Non-pigmented ciliary epithelial cell (primary cell): ENCODE measurements around the gene HOXD13.

ENCODE experiments used
- DNase-seq: peaks from one replicate; pipeline ENCODE4 v3.0.0-alpha.2; 2010; ENCODE audit warnings: low read depth

HOXD13 gene

DNA sequence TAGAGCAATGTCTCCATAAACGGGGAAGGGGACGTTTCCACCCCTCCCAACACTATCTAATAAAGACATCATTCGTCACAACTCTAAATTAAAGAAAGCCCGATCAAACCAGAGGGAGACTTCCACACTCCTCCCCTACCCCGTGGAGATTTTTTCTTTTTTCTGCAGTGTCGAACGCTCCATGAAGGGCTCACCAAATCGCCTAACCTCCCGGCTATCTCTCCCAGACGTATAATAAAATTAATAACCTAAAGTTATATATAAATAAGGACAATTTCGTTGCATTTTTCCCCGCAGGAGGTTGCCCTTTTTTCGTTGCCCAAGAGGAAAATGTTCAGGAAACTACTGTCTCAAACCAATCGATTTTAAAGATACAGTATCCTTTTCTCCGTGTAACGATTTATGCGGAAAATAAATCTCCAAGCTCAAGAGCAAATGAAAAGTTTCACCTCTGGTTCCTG, 11.1 kb upstream of the HOXD13 start:
- DNase-seq, result no peak

DNA sequence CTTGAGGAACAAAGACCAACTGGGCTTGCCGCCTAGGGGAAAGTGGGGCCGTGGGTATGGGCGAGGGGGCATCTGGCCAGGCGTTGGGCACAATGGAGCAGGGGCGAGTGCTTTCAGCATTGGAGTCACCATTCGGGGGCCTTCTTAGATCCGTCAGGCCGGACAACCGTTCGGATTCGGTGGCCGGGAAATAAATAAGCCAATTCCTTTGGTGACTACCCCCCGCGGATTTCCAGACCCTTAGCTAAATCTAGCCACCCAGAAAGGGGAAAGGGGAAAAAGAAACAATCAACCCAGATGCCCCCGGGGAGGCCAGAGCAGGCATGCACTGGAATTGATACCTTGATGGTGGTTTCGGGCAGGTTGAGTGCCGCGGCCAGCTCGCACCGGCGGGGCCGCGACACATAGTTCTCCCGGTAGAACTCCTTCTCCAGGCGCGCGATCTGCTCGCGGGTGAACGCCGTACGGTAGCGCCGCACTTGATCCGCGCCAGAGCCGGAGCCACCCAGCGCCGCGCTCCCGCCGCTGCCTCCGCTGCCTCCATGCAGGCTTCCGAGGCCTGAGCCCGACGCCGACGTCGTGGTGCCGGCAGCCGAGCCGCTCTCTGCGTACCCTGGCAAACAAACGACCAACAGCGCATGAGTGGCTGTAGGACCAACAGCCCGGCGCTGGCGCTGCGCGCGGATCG, 10.5 kb upstream of the HOXD13 start:
- no peak for DNase-seq

DNA sequence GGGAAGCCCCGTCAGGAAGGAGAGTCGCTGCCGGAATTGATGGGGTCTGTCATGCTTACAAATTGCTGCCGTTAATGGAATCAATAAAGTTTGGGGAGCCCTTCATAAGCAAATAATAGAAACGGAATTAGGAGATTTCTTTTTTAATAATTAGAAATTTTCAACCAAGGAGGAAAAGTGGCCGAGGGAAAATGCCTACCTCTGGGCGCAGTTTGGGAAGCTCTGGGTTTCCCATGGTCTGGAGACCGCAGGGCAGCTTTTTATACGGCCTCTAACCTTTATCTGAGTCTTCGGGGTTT, 10.0 kb upstream of the HOXD13 start:
- no peak for DNase-seq

DNA sequence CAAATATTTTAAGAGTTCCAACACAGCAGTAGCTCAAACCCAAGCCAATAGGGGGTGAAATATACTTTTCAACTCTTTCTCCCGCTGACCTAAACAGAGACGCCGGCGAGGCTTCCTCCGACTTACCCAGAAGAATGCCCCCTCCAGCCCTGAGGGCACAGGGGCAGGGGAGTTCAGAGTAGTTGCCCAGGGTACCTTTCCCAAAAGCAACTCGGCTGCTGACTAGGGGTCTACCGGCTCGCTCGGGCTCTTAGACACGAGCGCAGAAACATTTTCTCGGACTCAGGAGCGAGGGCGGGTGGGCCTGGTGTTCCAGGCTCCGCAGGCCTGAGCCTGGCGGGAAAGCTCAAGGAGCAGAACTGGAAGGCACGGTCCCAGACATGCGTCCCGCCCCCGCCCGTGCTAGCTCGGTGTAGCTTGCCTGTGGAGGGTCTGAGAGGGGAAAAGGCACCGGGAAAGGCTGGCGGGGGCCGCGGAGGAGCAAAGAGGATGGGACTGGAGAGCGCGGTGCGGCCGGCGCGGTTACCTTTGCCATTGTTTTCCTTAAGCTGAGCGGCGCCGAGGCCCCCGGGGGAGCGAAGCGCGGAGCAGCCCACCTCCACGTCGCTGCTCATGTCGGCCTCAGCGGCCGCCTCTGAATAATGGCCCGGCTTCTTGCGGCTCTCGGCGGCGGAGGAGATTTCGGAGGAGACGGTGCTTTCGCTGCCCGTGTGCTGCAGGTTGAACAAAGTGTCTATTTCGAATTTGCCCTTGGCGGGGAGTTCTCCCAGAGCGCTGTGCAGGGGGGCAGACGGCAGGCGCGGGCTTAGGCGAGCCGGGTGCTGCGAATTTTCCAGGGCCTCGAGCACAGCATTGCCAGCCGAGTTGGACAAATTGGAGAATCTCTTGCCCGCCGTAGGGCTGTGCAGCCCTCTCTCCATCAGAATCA, 9.4 kb upstream of the HOXD13 start:
- no peak for DNase-seq

DNA sequence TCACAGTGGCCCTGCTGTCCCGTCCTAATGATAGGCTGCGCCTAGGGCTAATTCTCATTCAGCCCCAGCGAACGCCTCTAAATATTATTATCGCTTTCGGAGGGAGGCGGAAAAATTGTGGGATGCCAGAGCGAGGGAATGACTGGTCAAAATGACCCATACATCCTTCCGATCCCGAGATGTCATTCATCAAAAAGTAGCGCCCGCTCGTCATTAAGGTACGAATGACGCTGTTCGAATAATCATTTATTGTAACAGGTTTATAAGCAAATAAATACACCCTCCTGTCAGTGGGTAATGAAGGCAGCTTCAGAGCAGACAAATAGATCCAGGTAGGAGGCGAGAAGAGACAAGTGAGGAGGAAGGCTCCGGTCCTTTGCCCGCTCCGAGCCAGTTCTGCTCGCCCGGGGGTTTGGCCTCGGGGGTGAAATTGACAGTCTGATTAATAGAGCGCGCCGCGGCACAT, 8.7 kb upstream of the HOXD13 start, which contains the start of gene EVX2:
Gene EVX2 (minus strand): TSS at position 167 of the 466 bp plus-strand sequence. CDS start 186 bp downstream, outside the sequence.
- no peak for DNase-seq

DNA sequence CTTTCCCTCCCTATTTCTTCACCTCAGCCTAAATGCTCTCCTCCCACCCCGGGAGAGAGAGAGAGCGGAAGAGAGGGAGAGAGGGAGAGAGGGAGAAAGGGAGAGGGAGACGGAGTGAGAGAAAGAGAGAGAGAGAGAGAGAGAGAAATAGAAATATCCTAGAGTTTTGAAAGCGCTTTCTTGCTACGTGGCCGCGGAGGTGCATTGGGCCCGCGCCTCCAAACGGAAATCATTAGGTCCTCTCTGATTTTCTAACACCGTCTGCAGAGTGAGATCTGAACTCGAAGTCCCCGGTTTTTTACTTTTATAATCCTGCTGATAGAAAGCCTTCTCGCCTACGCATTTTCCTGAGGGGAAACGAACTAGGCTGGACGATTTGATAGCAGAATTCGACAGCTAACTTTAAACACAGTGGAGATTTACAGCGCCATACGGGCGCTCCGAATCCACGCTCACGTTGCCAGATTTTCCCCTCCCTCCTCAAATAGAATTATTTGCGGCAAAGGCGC, 7.9 kb upstream of the HOXD13 start:
- no peak for DNase-seq

GRCh38 chr2:176085120-176085788, 7.3 kb upstream of the HOXD13 start:
- no peak for DNase-seq

GRCh38 chr2:176085861-176086771, 6.4 kb upstream of the HOXD13 start:
- DNase-seq, result no peak

- no peak for DNase-seq
These were observed 5.0 kb upstream of the HOXD13 start for GRCh38 chr2:176087330-176088047.

DNA sequence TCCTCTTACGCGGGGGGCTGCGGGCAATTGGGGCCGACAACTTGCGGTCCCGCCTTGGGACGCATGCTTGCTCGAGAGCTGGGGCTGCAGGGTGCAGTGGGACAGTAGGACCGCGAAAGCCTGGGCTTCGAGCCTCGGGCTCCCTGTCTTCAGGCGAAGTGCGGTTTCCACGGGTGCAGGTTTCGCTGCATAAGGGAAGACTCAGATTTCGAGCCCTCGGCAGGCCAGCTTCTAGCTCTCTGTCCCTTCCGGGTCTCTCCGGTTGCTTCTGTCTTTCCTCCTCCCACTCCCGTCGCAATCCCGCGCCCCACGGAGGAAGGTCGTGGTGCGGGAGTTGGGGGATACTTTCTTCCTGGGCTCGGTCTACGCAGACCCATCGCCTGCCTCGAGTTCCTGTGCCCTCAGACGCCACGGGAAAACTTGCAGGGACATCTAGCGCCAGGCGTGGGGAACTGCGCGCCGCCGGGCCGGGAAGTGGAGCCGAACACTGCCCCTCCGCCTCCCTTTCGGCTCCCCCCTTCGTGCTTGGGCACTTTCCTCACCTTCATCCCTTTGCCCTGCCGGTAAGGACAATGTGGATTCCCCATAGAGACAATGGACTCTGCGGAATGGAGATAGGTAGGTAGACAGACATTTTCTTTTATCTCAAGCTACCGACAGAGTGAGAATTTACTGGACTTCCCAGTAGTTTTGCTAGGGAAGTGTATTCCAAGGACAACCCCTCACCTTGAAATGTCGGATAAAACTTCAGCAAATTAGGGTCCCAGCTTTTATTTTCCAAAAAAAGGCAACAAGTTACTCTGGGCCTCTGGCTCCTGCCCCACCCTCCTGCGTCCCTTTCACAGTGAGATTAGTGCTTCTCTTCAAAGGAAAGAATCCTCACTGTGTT, 4.2 kb upstream of the HOXD13 start:
- DNase-seq, result no peak

- no peak for DNase-seq
These were observed 3.3 kb upstream of the HOXD13 start for GRCh38 chr2:176088937-176089842.

DNA sequence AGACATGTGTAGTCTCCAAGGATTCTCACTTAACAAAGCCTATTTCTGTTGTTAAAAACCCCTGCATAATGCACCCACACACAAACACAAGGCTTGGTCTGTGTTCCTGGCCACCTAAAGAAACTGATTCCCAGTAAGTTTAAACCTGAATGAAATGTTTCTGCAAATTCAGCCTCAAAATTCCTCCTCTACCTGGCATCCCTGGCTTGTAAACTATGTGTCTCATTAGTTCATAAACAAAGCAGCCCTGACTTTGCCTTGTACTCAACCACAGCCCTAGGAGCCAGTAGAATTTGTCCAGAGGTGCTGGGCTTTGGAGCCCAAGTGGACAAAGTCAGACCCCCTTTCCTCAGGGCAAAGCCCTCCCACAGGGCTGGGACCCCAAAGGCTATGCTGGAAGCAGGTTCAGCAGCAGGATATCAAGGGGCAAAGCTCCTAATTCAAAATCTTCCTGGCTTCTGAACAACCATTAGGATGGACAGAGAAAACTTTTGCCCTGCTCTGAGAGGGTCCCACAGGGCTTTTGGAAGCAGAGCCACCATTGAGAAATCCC, 2.6 kb upstream of the HOXD13 start:
- DNase-seq, result no peak

- no peak for DNase-seq
These were observed 1.7 kb upstream of the HOXD13 start for GRCh38 chr2:176090862-176091261.

DNA sequence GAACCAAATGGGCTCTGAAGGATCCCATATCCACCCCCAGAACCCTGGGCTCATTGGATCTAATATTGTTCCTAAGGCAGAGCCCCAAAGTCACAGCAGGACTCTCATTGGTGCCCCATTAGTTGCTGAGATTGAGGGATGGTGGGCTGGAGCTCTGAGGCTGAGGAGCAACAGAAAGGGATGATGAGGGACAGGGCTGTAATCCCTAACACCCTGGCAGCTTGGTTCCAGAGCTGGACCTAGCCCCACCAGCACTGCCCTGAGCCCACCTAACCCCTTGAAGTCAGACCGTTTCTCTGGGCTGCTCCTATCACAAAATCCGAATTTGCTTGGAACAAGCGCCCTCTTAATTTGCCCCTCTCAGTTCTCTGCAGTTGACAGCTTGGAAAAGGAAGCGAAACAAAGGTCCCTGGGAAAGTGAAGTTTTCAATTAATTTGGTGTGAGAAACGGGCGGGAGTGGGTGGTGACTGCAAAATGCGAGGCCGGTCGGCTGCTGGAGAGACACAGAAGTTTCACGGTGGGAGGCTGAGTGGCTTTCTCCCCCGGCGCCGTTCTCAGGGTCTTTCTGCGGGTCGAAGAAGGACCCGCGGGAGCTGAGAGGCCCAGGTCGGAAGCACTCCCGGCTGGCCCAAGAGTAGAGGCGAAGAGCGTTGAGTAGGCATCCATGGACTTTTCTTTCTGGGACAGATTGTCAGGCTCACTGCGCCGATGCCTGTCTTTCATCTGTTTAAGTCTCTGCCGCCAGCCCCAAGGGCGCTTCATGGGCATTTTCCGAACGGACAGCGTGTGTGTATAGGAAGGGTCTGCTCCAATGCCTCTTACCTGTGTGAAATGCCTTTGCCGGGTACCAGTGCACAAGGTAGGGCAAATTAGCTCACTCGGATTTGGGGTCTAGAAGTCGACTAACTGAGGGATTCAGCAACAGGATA, 927 bp upstream of the HOXD13 start:
- DNase-seq, result no peak

DNA sequence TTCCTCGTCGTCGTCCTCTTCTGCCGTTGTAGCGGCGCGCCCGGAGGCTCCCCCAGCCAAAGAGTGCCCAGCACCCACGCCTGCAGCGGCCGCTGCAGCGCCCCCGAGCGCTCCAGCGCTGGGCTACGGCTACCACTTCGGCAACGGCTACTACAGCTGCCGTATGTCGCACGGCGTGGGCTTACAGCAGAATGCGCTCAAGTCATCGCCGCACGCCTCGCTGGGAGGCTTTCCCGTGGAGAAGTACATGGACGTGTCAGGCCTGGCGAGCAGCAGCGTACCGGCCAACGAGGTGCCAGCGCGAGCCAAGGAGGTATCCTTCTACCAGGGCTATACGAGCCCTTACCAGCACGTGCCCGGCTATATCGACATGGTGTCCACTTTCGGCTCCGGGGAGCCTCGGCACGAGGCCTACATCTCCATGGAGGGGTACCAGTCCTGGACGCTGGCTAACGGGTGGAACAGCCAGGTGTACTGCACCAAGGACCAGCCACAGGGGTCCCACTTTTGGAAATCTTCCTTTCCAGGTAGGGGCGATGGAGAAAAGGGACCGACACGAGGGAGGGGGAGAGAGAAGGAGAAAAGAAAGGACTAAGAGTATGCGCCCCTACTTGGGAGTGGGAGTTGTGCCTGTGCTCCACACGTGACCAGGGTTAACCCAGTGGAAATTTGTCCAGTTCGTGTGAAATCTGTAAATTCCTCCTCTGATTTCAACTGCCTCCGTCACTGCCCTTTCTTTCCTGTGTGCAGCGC, 800 bp downstream of the HOXD13 start:
- DNase-seq, result no peak

DNA sequence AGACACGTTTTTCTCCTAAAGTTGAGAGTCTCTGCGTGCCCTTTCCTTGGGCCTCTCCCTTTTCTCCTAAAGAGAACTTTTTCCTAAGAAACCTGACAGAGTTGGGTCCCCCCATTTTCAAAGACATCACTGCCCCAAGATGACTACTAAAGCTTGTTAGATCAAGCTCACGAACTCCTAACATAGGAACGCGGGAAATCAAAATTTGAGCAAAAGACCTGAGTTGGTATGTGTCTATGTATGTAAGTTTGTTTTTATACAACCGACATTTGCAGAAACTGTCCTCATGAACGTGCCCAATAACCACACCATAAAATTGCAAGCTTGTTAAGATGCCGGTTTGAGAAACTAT, 1.4 kb downstream of the HOXD13 start:
- no peak for DNase-seq

DNA sequence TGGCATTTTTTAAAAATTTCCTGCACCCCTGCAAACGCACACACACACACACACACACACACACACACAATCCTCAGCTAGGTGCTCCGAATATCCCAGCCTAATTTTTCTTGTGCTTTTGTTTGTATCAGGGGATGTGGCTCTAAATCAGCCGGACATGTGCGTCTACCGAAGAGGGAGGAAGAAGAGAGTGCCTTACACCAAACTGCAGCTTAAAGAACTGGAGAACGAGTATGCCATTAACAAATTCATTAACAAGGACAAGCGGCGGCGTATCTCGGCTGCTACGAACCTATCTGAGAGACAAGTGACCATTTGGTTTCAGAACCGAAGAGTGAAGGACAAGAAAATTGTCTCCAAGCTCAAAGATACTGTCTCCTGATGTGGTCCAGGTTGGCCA, 1.8 kb downstream of the HOXD13 start:
- DNase-seq, result no peak
